Fibroblast of the conjunctiva (primary cell): ENCODE measurements around the gene POTEB2.
"Not testable (repeated sequence)": the region's sequence is repeated elsewhere in the genome, so short reads cannot be mapped to it uniquely, and the experiment has no call there.

Experiments used
- DNase-seq: peaks from one replicate; pipeline ENCODE4 v3.0.0-alpha.2; 2010; ENCODE audit warnings: low read depth

The POTEB2 gene

DNA sequence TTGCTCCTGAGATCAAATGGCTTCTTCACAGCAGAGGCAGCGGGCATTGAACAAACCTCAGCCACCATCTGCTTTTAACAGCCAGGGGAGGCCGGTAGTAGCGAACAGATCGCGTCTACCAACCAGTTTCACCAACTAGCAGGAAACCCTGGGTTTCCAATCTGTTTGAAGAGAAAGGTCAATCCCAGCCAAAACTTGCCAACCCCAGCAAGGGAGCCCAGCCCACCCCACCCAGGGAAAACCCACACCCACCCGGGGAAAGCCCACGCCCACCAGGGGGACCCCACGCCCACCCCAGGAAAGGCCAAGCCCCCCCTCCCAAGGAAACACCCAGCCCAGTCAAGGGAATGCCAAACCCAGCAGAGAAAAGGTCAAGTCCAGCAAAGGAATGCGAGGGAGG lies at the start of gene POTEB2:
POTEB2 (minus strand) TSS at position 101 of the 400 bp plus-strand sequence; CDS start at position 68, 33 bp downstream.
- not testable (repeated sequence) for DNase-seq

DNA sequence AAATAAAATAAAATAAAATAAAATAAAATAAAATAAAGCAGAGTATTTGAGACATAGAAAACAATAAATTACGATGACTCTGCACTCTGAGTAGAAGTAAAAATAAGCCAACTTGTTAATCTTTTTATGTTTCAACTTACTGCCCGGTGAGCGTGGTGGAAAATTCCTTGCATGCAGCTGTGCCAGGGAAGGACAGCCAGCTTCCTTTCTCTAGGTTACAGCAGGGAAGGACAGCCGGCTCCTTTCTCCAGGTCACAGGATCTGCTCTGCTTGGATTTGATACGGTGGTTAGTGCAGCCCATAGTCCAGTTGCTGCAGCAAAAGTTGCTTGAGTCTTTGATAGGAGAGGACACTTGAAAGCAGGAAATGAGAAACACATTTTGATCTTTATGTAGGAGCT lies 13.8 kb upstream of the POTEB2 start:
- DNase-seq = not testable (repeated sequence)

DNA sequence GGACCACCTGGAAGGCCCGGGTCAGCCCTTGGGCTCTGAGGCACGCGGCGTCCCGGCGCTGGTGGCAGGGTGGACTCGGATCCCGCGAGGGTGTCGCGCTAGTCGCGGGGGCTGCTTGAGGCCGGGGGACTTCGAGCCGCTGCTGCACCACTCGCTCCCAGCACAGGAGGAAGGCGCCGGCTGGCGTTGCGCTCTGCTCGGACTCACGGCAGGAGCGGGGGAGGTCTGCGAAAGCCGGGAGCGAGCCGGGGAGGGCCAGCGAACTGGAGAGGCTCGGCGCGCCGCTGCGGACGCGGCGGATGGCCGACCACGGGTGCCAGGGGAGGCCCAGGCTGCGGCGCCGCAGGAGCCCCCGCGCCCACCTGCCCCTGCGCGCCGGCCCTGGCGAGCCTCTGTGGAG lies 12.3 kb upstream of the POTEB2 start:
- not testable (repeated sequence) for DNase-seq

GRCh38 chr15:20877819-20878218 lies 11.7 kb upstream of the POTEB2 start:
- not testable (repeated sequence) for DNase-seq
